Gastroesophageal sphincter (tissue), 3 donors: ENCODE measurements around the gene EMP2.

ENCODE experiments used
- EP300 ChIP-seq: sonication (generic); formaldehyde crosslinking; IDR thresholded peaks from one replicate; pipeline ENCODE4 v1.6.1; 2017; ENCODE audit warnings: antibody characterized with exemption, mild to moderate bottlenecking
- POLR2A ChIP-seq, 2 donors: fragments of 450-650 bp; IDR thresholded peaks; one replicate each; pipeline ENCODE4 v1.6.1; 2017; ENCODE audit warnings: antibody characterized with exemption in 2 of 2, mild to moderate bottlenecking in 2 of 2, moderate library complexity in 1 of 2
- POLR2AphosphoS5 ChIP-seq: sonication (generic); formaldehyde crosslinking; IDR thresholded peaks from one replicate; pipeline ENCODE4 v1.6.1; 2017; ENCODE audit warnings: antibody characterized with exemption
- TF ChIP-seq, protein P1 (sequence below), 4 experiments: fragments of 200-600 bp in 2 of 4; fragments of 450-650 bp in 2 of 4; sonication (generic) in 1 of 4; IDR thresholded peaks; one replicate each; pipeline ENCODE4 v1.5.1; 2017 to 2019; ENCODE audit warnings: antibody characterized with exemption in 4 of 4, mild to moderate bottlenecking in 2 of 4, moderate library complexity in 2 of 4

DNA sequence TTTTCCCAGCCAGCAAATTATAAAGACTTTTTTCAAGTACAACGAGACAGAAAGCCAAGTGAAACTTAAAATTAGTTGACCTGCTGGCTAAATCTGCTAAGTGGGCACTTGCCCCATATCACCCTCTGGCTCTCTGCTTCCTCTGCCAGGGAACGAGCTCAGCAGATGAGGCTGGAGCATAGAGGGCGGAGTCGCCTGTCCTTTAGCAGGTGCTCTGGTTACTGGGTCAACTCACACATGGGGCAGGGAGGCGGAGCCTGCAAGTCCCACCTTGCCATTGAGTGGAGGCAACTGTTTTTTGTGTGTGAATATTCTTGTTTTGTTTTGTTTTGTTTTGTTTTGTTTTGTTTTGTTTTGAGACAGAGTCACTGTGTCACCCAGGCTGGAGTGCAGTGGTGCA, 62.5 kb downstream of the EMP2 start:
- TF ChIP-seq, protein P1, sequence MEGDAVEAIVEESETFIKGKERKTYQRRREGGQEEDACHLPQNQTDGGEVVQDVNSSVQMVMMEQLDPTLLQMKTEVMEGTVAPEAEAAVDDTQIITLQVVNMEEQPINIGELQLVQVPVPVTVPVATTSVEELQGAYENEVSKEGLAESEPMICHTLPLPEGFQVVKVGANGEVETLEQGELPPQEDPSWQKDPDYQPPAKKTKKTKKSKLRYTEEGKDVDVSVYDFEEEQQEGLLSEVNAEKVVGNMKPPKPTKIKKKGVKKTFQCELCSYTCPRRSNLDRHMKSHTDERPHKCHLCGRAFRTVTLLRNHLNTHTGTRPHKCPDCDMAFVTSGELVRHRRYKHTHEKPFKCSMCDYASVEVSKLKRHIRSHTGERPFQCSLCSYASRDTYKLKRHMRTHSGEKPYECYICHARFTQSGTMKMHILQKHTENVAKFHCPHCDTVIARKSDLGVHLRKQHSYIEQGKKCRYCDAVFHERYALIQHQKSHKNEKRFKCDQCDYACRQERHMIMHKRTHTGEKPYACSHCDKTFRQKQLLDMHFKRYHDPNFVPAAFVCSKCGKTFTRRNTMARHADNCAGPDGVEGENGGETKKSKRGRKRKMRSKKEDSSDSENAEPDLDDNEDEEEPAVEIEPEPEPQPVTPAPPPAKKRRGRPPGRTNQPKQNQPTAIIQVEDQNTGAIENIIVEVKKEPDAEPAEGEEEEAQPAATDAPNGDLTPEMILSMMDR (IDR thresholded peaks at IDR 0.05) = no peak
- TF ChIP-seq POLR2A (IDR thresholded peaks at IDR 0.05) (no peak), POLR2AphosphoS5 (no peak), EP300 (no peak)
